HEK293T (cell line): ENCODE data around the gene LHB.
"Not testable (repeated sequence)": the region's sequence is repeated elsewhere in the genome, so short reads cannot be mapped to it uniquely, and the experiment has no call there.

Source experiments
- HDGF ChIP-seq: fragments of 450-650 bp; IDR thresholded peaks from 2 replicates; pipeline ENCODE4 v1.6.1; 2017; ENCODE audit warnings: antibody characterized with exemption, borderline replicate concordance
- L3MBTL2 ChIP-seq: fragments of 450-650 bp; conservative IDR thresholded peaks from 2 replicates; pipeline ENCODE4 v1.6.1; 2016; ENCODE audit warnings: mild to moderate bottlenecking
- SP1 ChIP-seq: fragments of 450-650 bp; IDR thresholded peaks from 2 replicates; pipeline ENCODE4 v1.6.1; 2017
- SUZ12 ChIP-seq: fragments of 450-650 bp; IDR thresholded peaks from 2 replicates; pipeline ENCODE4 v1.6.1; 2016; ENCODE audit warnings: mild to moderate bottlenecking
- TF ChIP-seq, protein P1 (sequence below): fragments of 450-650 bp; IDR thresholded peaks from 2 replicates; pipeline ENCODE4 v1.6.1; 2016

- TF ChIP-seq, protein P1, sequence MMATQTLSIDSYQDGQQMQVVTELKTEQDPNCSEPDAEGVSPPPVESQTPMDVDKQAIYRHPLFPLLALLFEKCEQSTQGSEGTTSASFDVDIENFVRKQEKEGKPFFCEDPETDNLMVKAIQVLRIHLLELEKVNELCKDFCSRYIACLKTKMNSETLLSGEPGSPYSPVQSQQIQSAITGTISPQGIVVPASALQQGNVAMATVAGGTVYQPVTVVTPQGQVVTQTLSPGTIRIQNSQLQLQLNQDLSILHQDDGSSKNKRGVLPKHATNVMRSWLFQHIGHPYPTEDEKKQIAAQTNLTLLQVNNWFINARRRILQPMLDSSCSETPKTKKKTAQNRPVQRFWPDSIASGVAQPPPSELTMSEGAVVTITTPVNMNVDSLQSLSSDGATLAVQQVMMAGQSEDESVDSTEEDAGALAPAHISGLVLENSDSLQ, result not testable (repeated sequence)
- not testable (repeated sequence) for TF ChIP-seq L3MBTL2, SUZ12, HDGF, SP1
Observed at GRCh38 chr19:49038557-49039276, 21.8 kb upstream of the LHB start.
